Nephron progenitor cell (in vitro differentiated cells): ENCODE measurements around the gene PICK1.

Source experiments
- DNase-seq: peaks from one replicate; pipeline ENCODE4 v3.0.0; 2021
- H3K27ac Mint-ChIP-seq: 2 replicates; pipeline ENCODE4 v1.8.0; 2021; ENCODE audit warnings: mild to moderate bottlenecking, moderate library complexity, mixed read lengths
- H3K27me3 Mint-ChIP-seq: 2 replicates; pipeline ENCODE4 v1.8.0; 2021; ENCODE audit warnings: mild to moderate bottlenecking, low read depth, mixed read lengths; ENCODE audit not compliant: poor library complexity
- H3K36me3 Mint-ChIP-seq: 2 replicates; pipeline ENCODE4 v1.8.0; 2021; ENCODE audit warnings: low read depth, mixed read lengths
- H3K4me1 Mint-ChIP-seq: 2 replicates; pipeline ENCODE4 v1.8.0; 2021; ENCODE audit warnings: mixed read lengths
- H3K4me3 Mint-ChIP-seq: 2 replicates; pipeline ENCODE4 v1.8.0; 2021; ENCODE audit warnings: mild to moderate bottlenecking, moderate library complexity, mixed read lengths
- H3K9me3 Mint-ChIP-seq: 2 replicates; pipeline ENCODE4 v1.8.0; 2021; ENCODE audit warnings: mild to moderate bottlenecking, moderate library complexity, mixed read lengths
- TF ChIP-seq, protein P1 (sequence below): fragments of 200-600 bp; sonication (generic); IDR thresholded peaks from 2 replicates; pipeline ENCODE4 v1.5.0; 2021; ENCODE audit warnings: antibody characterized with exemption

Gene PICK1

GRCh38 chr22:38085056-38085455, 27.9 kb downstream of the PICK1 start:
- TF ChIP-seq, protein P1, sequence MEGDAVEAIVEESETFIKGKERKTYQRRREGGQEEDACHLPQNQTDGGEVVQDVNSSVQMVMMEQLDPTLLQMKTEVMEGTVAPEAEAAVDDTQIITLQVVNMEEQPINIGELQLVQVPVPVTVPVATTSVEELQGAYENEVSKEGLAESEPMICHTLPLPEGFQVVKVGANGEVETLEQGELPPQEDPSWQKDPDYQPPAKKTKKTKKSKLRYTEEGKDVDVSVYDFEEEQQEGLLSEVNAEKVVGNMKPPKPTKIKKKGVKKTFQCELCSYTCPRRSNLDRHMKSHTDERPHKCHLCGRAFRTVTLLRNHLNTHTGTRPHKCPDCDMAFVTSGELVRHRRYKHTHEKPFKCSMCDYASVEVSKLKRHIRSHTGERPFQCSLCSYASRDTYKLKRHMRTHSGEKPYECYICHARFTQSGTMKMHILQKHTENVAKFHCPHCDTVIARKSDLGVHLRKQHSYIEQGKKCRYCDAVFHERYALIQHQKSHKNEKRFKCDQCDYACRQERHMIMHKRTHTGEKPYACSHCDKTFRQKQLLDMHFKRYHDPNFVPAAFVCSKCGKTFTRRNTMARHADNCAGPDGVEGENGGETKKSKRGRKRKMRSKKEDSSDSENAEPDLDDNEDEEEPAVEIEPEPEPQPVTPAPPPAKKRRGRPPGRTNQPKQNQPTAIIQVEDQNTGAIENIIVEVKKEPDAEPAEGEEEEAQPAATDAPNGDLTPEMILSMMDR = no peak
- H3K4me3 Mint-ChIP-seq = no peak overlapping the region
- peaks cover 16% of the 10 kb centered on the region for H3K4me1 Mint-ChIP-seq
- no peak for DNase-seq
- no peaks in the 10 kb centered on the region for H3K9me3 Mint-ChIP-seq
- no peaks in the 10 kb centered on the region for H3K36me3 Mint-ChIP-seq
- peaks cover 29% of the 10 kb centered on the region for H3K27me3 Mint-ChIP-seq
- H3K27ac Mint-ChIP-seq = no peak overlapping the region

GRCh38 chr22:38085501-38085900, 28.3 kb downstream of the PICK1 start:
- peaks cover 16% of the 10 kb centered on the region for H3K4me1 Mint-ChIP-seq
- no peak for DNase-seq
- no peaks in the 10 kb centered on the region for H3K36me3 Mint-ChIP-seq
- H3K27me3 Mint-ChIP-seq = peaks cover 25% of the 10 kb centered on the region
- H3K4me3 Mint-ChIP-seq = no peak overlapping the region
- H3K9me3 Mint-ChIP-seq = no peaks in the 10 kb centered on the region
- no peak overlapping the region for H3K27ac Mint-ChIP-seq
- TF ChIP-seq, protein P1 = no peak

GRCh38 chr22:38086001-38086845, 29.0 kb downstream of the PICK1 start:
- Mint-ChIP-seq H3K4me1 (peaks cover 16% of the 10 kb centered on the region), H3K27me3 (peaks cover 22% of the 10 kb centered on the region), H3K36me3 (no peaks in the 10 kb centered on the region), H3K4me3 (no peak overlapping the region), H3K9me3 (no peaks in the 10 kb centered on the region), H3K27ac (no peak overlapping the region)
- TF ChIP-seq, protein P1 = no peak
- DNase-seq = no peak

DNA sequence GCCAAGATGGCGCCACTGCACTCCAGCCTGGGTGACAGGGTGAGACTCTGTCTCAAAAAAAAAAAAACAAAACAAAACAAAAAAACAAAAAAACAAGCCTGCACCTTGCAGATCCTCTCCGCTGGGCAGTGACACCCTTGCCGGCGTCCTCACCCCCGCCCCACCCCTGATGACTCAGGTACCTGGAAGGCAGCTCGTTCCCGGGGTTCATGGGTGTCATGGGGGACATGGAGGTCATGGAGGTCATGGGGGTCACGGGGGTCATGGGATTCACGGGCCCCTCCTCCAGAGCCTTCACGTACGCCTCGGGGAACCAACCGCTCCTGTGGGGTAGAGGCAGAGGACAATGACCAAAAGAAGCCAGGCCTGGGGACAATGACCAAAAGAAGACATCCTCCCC, 29.7 kb downstream of the PICK1 start:
- Mint-ChIP-seq H3K4me1 (peaks cover 16% of the 10 kb centered on the region), H3K36me3 (no peaks in the 10 kb centered on the region), H3K27me3 (peaks cover 22% of the 10 kb centered on the region), H3K4me3 (no peak overlapping the region), H3K27ac (no peak overlapping the region), H3K9me3 (no peaks in the 10 kb centered on the region)
- TF ChIP-seq, protein P1 = no peak
- no peak for DNase-seq

GRCh38 chr22:38087855-38088254, 30.7 kb downstream of the PICK1 start:
- Mint-ChIP-seq H3K4me3 (no peak overlapping the region), H3K9me3 (no peaks in the 10 kb centered on the region), H3K36me3 (no peaks in the 10 kb centered on the region), H3K27me3 (peaks cover 20% of the 10 kb centered on the region), H3K27ac (peak overlapping the region; percentile 60), H3K4me1 (peaks cover 16% of the 10 kb centered on the region)
- TF ChIP-seq, protein P1 = no peak
- no peak for DNase-seq
